GM21529 (cell line): Measurements from ENCODE around the gene STOML1.

Experiments
- ATAC-seq: cut with Tn5 transposase; IDR thresholded peaks from one replicate; pipeline ENCODE4 v1.9.1; 2021; ENCODE audit not compliant: unreplicated experiment

STOML1 gene

GRCh38 chr15:74022706-74023470 is 30.8 kb upstream of the STOML1 start:
- no peak for ATAC-seq

- no peak for ATAC-seq
Observed at GRCh38 chr15:74019734-74020133, 27.6 kb upstream of the STOML1 start.

- no peak for ATAC-seq
Observed at GRCh38 chr15:74013374-74013894, 21.3 kb upstream of the STOML1 start.

GRCh38 chr15:74011610-74012009 is 19.5 kb upstream of the STOML1 start:
- no peak for ATAC-seq

GRCh38 chr15:74010929-74011540 is 18.9 kb upstream of the STOML1 start:
- no peak for ATAC-seq

- ATAC-seq, result no peak
Observed at GRCh38 chr15:74008901-74009300, 16.8 kb upstream of the STOML1 start.

- no peak for ATAC-seq
Observed at GRCh38 chr15:74007820-74008371, 15.8 kb upstream of the STOML1 start.

GRCh38 chr15:74006774-74007639 is 14.9 kb upstream of the STOML1 start:
- no peak for ATAC-seq

- ATAC-seq, result no peak
Observed at GRCh38 chr15:73997986-73998385, 5.9 kb upstream of the STOML1 start.

- no peak for ATAC-seq
Observed at GRCh38 chr15:73996939-73997338, 4.8 kb upstream of the STOML1 start.

GRCh38 chr15:73996267-73996666 is 4.2 kb upstream of the STOML1 start:
- no peak for ATAC-seq

- ATAC-seq, result no peak
Observed at GRCh38 chr15:73994912-73995622, 3.0 kb upstream of the STOML1 start.

GRCh38 chr15:73994413-73994883 is 2.4 kb upstream of the STOML1 start, which contains the start of gene PML:
TSS of gene PML (plus strand) at chr15:73994716. CDS start at chr15:73994813, 97 bp downstream.
- ATAC-seq, result peak; percentile 78

- ATAC-seq, result no peak
Observed at GRCh38 chr15:73993211-73993994, 1.3 kb upstream of the STOML1 start.

- no peak for ATAC-seq
Observed at GRCh38 chr15:73992594-73992898, 451 bp upstream of the STOML1 start.

- ATAC-seq, result no peak
Observed at GRCh38 chr15:73991260-73991659, 835 bp downstream of the STOML1 start.

- no peak for ATAC-seq
Observed at GRCh38 chr15:73990250-73991005, 1.7 kb downstream of the STOML1 start.

- no peak for ATAC-seq
Observed at GRCh38 chr15:73989001-73989798, 2.9 kb downstream of the STOML1 start.
